Measurements from ENCODE around the gene IVL. TPM values are rescaled to one million over a fixed set of nuclear protein-coding genes. Genes with fewer than 3 reads are reported as not detected.

The IVL gene
- total RNA-seq, 1 experiment from 2014 or later = not detected

- intact Hi-C loops (cut with micrococcal nuclease) = no loop called here
- ATAC-seq (no peak), DNase-seq (ENCODE audit: low read depth, low spot score) (no peak)
- H3K9me3 ChIP-seq (ENCODE audit: control insufficient read depth in 1 of 2, insufficient read depth in 1 of 2, low read depth in 1 of 2, low read length in 2 of 2) = no peaks in the 10 kb centered on the region
- H4K20me1 ChIP-seq (ENCODE audit: insufficient read depth) = no peaks in the 10 kb centered on the region
- no peaks in the 10 kb centered on the region for H3K36me3 ChIP-seq (ENCODE audit: control insufficient read depth in 1 of 2, insufficient read depth in 2 of 2, low read length in 2 of 2)
- no peak within 1 kb of the TSS for H2AFZ ChIP-seq (ENCODE audit: low read depth, low read length, poor library complexity, severe bottlenecking)
- no peak within 1 kb of the TSS for H3K27ac ChIP-seq (ENCODE audit: low read depth, low read length)
- no peak within 1 kb of the TSS for H3K4me2 ChIP-seq (ENCODE audit: low read length)
- no peaks in the 10 kb centered on the region for H3K79me2 ChIP-seq (ENCODE audit: insufficient read depth, low read length)
- H3K4me3 ChIP-seq (replicated peaks in 1 of 2; ENCODE audit: low read depth in 1 of 2, low read length in 2 of 2) = no peak within 1 kb of the TSS
- ChIA-PET CTCF (no interaction called here), RAD21 (ENCODE audit: low non-redundant PET in 1 of 2, low total read pairs in 2 of 2, uncharacterized antibody in 2 of 2, unreplicated experiment in 2 of 2) (no interaction called here), POLR2A (no interaction called here)
- no peak for TF ChIP-seq ELF1 (IDR thresholded peaks at IDR 0.05; ENCODE audit: borderline replicate concordance, low read depth)
- no peak for TF ChIP-seq RAD21 (IDR thresholded peaks at IDR 0.05; ENCODE audit: low read depth)
- TF ChIP-seq, protein P1, sequence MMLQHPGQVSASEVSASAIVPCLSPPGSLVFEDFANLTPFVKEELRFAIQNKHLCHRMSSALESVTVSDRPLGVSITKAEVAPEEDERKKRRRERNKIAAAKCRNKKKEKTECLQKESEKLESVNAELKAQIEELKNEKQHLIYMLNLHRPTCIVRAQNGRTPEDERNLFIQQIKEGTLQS (IDR thresholded peaks at IDR 0.05) = no peak
- TF ChIP-seq YY1 (IDR thresholded peaks at IDR 0.05; ENCODE audit: extremely low read depth, insufficient replicate concordance, low read depth, low read length) = no peak
- TF ChIP-seq SP1 (IDR thresholded peaks at IDR 0.05; ENCODE audit: low read depth) = no peak
- TF ChIP-seq, protein P2, sequence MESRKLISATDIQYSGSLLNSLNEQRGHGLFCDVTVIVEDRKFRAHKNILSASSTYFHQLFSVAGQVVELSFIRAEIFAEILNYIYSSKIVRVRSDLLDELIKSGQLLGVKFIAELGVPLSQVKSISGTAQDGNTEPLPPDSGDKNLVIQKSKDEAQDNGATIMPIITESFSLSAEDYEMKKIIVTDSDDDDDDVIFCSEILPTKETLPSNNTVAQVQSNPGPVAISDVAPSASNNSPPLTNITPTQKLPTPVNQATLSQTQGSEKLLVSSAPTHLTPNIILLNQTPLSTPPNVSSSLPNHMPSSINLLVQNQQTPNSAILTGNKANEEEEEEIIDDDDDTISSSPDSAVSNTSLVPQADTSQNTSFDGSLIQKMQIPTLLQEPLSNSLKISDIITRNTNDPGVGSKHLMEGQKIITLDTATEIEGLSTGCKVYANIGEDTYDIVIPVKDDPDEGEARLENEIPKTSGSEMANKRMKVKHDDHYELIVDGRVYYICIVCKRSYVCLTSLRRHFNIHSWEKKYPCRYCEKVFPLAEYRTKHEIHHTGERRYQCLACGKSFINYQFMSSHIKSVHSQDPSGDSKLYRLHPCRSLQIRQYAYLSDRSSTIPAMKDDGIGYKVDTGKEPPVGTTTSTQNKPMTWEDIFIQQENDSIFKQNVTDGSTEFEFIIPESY (IDR thresholded peaks at IDR 0.05; ENCODE audit: extremely low read depth, insufficient replicate concordance, low read length) = no peak
- TF ChIP-seq, protein P3, sequence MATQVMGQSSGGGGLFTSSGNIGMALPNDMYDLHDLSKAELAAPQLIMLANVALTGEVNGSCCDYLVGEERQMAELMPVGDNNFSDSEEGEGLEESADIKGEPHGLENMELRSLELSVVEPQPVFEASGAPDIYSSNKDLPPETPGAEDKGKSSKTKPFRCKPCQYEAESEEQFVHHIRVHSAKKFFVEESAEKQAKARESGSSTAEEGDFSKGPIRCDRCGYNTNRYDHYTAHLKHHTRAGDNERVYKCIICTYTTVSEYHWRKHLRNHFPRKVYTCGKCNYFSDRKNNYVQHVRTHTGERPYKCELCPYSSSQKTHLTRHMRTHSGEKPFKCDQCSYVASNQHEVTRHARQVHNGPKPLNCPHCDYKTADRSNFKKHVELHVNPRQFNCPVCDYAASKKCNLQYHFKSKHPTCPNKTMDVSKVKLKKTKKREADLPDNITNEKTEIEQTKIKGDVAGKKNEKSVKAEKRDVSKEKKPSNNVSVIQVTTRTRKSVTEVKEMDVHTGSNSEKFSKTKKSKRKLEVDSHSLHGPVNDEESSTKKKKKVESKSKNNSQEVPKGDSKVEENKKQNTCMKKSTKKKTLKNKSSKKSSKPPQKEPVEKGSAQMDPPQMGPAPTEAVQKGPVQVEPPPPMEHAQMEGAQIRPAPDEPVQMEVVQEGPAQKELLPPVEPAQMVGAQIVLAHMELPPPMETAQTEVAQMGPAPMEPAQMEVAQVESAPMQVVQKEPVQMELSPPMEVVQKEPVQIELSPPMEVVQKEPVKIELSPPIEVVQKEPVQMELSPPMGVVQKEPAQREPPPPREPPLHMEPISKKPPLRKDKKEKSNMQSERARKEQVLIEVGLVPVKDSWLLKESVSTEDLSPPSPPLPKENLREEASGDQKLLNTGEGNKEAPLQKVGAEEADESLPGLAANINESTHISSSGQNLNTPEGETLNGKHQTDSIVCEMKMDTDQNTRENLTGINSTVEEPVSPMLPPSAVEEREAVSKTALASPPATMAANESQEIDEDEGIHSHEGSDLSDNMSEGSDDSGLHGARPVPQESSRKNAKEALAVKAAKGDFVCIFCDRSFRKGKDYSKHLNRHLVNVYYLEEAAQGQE (IDR thresholded peaks at IDR 0.05; ENCODE audit: low read depth) = no peak
- TF ChIP-seq EZH2 (IDR thresholded peaks at IDR 0.05) = no peak
- TF ChIP-seq ZFX (IDR thresholded peaks at IDR 0.05) = no peak
- no peak for TF ChIP-seq CEBPB (IDR thresholded peaks at IDR 0.05; ENCODE audit: low read depth)
- TF ChIP-seq POLR2AphosphoS5 (IDR thresholded peaks at IDR 0.05; ENCODE audit: low read depth, low read length) = no peak
- no peak for TF ChIP-seq FOSL1 (IDR thresholded peaks at IDR 0.05; ENCODE audit: low read depth)
- H3K27me3 ChIP-seq (ENCODE audit: insufficient read depth, low read length) = peaks cover 17% of the 10 kb centered on the region; the same call in 1 of the 2 replicates
- no peaks in the 10 kb centered on the region for H3K4me1 ChIP-seq (ENCODE audit: control insufficient read depth in 1 of 2, insufficient read depth in 2 of 2, low read length in 2 of 2)
- no peaks in the 10 kb centered on the region for H3K9me2 ChIP-seq (ENCODE audit: insufficient read depth)
- BruUV-seq (replicated peaks) = no TSS peak
- no peak within 1 kb of the TSS for H3K9ac ChIP-seq (ENCODE audit: low read length)
Measured at GRCh38 chr1:152859696-152860095, 48.6 kb upstream of the IVL start, which contains the start of gene LCE7A. Gene LCE7A (plus strand): TSS chr1:152859996. CDS start chr1:152860698, 702 bp downstream.

Measured in HCT116 (cell line).